ENCODE data around the gene IMP4.
A peak's percentile ranks its signal among the peaks of the same experiment; 100 is the strongest.

The IMP4 gene

GRCh38 chr2:130378898-130379214, 36.2 kb downstream of the IMP4 start:
- no peak for DNase-seq

- DNase-seq = no peak
Measured at GRCh38 chr2:130380096-130380934, 37.6 kb downstream of the IMP4 start.

- DNase-seq = no peak
Measured at GRCh38 chr2:130381145-130381544, 38.4 kb downstream of the IMP4 start.

- DNase-seq = no peak
Measured at GRCh38 chr2:130381619-130382018, 38.9 kb downstream of the IMP4 start.

GRCh38 chr2:130382313-130382917, 39.7 kb downstream of the IMP4 start:
- DNase-seq = no peak

- no peak for DNase-seq
Measured at GRCh38 chr2:130385709-130386108, 43.0 kb downstream of the IMP4 start.

GRCh38 chr2:130387071-130387400, 44.3 kb downstream of the IMP4 start:
- DNase-seq = no peak

- DNase-seq = no peak
Measured at GRCh38 chr2:130387804-130388203, 45.1 kb downstream of the IMP4 start.

- no peak for DNase-seq
Measured at GRCh38 chr2:130388221-130388907, 45.7 kb downstream of the IMP4 start.

- DNase-seq = no peak
Measured at GRCh38 chr2:130389358-130389757, 46.7 kb downstream of the IMP4 start.

- no peak for DNase-seq
Measured at GRCh38 chr2:130389783-130390182, 47.1 kb downstream of the IMP4 start.

GRCh38 chr2:130390460-130391057, 47.9 kb downstream of the IMP4 start:
- no peak for DNase-seq

- DNase-seq = peak; percentile 55
Measured at GRCh38 chr2:130391058-130391871, 48.6 kb downstream of the IMP4 start.

- no peak for DNase-seq
Measured at GRCh38 chr2:130391872-130392670, 49.4 kb downstream of the IMP4 start.

GRCh38 chr2:130393318-130393910, 50.7 kb downstream of the IMP4 start:
- no peak for DNase-seq
